GM19463 (cell line): Measurements from ENCODE around the gene MICAL3.
"Not testable (repeated sequence)": the region's sequence is repeated elsewhere in the genome, so short reads cannot be mapped to it uniquely, and the experiment has no call there.

ENCODE experiments used
- ATAC-seq: cut with Tn5 transposase; IDR thresholded peaks from one replicate; pipeline ENCODE4 v1.9.1; 2021; ENCODE audit warnings: mild to moderate bottlenecking, moderate library complexity; ENCODE audit not compliant: unreplicated experiment

MICAL3 gene

GRCh38 chr22:17893900-17894535, 130.3 kb downstream of the MICAL3 start:
- no peak for ATAC-seq

GRCh38 chr22:17892376-17892775, 132.0 kb downstream of the MICAL3 start:
- ATAC-seq, result no peak

- ATAC-seq, result no peak
Observed at GRCh38 chr22:17891481-17892167, 132.7 kb downstream of the MICAL3 start.

- ATAC-seq, result no peak
Observed at GRCh38 chr22:17890892-17891291, 133.5 kb downstream of the MICAL3 start.

- ATAC-seq, result no peak
Observed at GRCh38 chr22:17890245-17890671, 134.1 kb downstream of the MICAL3 start.

- no peak for ATAC-seq
Observed at GRCh38 chr22:17888855-17889254, 135.5 kb downstream of the MICAL3 start.

GRCh38 chr22:17888439-17888838, 135.9 kb downstream of the MICAL3 start:
- no peak for ATAC-seq

GRCh38 chr22:17884893-17885292, 139.5 kb downstream of the MICAL3 start:
- ATAC-seq, result no peak

- no peak for ATAC-seq
Observed at GRCh38 chr22:17884084-17884483, 140.3 kb downstream of the MICAL3 start.

GRCh38 chr22:17883356-17883755, 141.0 kb downstream of the MICAL3 start:
- no peak for ATAC-seq

GRCh38 chr22:17882727-17883126, 141.6 kb downstream of the MICAL3 start:
- ATAC-seq, result no peak

- no peak for ATAC-seq
Observed at GRCh38 chr22:17882162-17882561, 142.2 kb downstream of the MICAL3 start.

- ATAC-seq, result no peak
Observed at GRCh38 chr22:17881366-17881765, 143.0 kb downstream of the MICAL3 start.

- no peak for ATAC-seq
Observed at GRCh38 chr22:17880468-17880867, 143.9 kb downstream of the MICAL3 start.

- no peak for ATAC-seq
Observed at GRCh38 chr22:17880020-17880419, 144.3 kb downstream of the MICAL3 start.

- no peak for ATAC-seq
Observed at GRCh38 chr22:17878941-17879340, 145.4 kb downstream of the MICAL3 start.

GRCh38 chr22:17878186-17878694, 146.1 kb downstream of the MICAL3 start:
- no peak for ATAC-seq

- ATAC-seq, result not testable (repeated sequence)
Observed at GRCh38 chr22:17876878-17877855, 147.2 kb downstream of the MICAL3 start.

GRCh38 chr22:17876306-17876831, 148.0 kb downstream of the MICAL3 start:
- ATAC-seq, result no peak

- no peak for ATAC-seq
Observed at GRCh38 chr22:17875631-17876030, 148.7 kb downstream of the MICAL3 start.

- no peak for ATAC-seq
Observed at GRCh38 chr22:17875156-17875555, 149.2 kb downstream of the MICAL3 start.
